Renal cortex interstitium (tissue), 11 donors: ENCODE data around the gene ELOVL5. TPM values are rescaled to one million over a fixed set of nuclear protein-coding genes. Genes with fewer than 3 reads are reported as not detected.

Source experiments
- DNase-seq, 11 donors: peaks; one replicate each; pipeline ENCODE4 v3.0.0-alpha.2; 2013; ENCODE audit warnings: low read depth in 9 of 11, low spot score in 4 of 11; ENCODE audit errors: extremely low read depth in 1 of 11
- polyA plus RNA-seq, 3 donors: library from polyadenylated mRNA; unstranded; fragments of 120-200 nt; gene quantifications; one replicate each; pipeline ENCODE4 v1.2.1, GENCODE V29; 2013; ENCODE audit not compliant: insufficient read length in 3 of 3

ELOVL5 gene
- polyA plus RNA-seq, 3 donors = 76.5 to 90.7 (median 77.9) TPM

GRCh38 chr6:53295176-53295575 is 53.6 kb downstream of the ELOVL5 start:
- DNase-seq = no peak

DNA sequence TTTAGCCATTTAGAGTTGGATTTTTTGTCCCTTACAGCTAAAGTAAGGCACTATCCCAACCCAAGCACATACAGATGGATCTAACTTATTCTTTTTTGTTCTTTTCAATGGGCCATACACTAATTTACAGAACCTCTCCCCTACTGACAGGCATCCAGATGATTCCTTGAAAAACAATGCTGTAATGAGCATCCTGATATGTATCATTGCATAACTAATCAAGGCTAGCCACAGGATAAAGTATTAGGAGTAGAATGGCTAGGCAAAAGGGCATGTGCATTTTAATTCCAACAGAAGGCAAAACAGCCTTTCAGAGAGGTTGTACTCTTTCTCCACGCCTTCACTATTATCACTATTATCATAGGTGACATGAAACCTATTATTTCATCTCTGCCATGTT is 54.1 kb downstream of the ELOVL5 start:
- no peak for DNase-seq

GRCh38 chr6:53294095-53294494 is 54.7 kb downstream of the ELOVL5 start:
- DNase-seq = peak in 2 of 11 donors; percentile 17 to 32

DNA sequence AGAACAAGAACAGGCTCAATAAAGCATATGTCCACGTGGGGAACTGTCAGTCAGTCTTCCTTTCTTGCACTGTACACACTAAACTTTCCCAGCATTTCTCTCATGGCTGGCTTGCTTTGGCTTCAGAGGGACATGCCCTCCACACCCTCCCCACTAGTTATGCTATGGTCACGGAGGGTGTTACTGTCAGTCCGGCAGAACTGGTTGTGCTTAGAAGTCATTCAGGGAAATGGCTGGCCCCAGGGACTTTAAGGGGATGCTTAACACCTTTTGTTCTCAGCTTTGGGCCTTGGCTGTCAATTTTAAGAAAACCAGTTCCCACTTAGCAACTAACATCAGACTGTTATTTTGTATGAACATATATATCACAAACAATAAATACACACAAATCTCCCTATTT is 55.1 kb downstream of the ELOVL5 start:
- no peak for DNase-seq

DNA sequence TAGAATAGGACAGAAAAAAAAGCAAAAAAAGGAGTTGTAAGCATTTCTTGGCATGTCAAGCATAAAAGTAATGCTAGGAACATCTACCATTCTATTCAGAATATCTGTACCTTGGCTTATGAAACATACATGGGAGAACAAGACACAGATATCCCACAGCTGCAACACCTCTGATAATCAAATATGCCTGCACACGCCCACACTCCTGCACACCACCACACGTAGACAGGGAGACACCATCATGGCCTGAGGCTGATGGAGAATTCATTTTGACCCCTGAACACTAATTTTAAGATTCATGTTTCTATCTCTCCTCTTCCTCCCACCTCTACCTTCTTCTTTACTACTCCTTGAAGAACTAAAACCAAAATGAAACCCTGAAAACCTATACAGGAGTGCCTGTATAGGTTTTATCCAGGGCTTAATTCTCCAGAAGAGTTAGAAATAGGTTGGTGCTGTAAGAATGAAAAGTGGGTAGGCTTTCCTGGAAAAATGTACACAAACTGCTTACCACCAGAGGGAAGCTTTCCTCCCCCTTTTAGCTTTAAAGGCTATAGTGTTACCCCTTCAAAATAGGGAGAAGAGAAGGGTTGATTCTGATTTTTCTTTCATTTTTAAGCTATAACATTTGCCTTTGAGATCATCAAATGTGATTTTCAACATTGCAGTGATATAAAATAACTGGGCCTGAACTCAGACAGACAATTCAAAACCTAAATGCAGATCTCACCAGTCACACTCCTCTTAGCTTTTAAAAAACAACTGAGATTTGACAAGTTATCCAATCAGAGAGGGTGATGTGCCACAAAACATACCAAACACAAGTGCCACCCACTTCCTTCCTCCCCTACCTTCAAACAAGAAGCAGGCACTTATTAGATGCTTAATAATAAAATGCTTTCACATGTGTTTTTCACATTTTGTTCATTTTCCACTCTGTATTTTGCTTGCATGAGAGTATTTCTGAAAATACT is 57.9 kb downstream of the ELOVL5 start:
- DNase-seq = no peak

- no peak for DNase-seq
Measured at GRCh38 chr6:53287336-53288225, 61.2 kb downstream of the ELOVL5 start.

DNA sequence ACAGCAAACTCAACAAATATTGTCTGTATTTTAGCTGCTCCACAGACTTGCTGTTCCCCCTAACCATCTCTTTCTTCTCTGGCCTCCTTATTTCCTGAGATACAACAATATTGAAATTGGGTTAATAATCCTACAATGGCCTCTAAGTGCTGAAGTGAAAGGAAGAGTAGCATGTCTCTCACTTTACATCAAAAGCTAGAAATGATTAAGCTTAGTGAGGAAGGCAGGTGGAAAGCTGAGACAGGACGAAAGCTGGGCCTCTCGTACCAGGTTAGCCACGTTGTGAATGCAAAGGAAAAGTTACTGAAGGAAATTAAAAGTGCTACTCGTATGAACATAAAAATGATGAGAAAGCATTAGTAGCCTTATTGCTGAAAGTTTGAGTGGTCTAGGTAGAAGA is 63.8 kb downstream of the ELOVL5 start:
- no peak for DNase-seq

DNA sequence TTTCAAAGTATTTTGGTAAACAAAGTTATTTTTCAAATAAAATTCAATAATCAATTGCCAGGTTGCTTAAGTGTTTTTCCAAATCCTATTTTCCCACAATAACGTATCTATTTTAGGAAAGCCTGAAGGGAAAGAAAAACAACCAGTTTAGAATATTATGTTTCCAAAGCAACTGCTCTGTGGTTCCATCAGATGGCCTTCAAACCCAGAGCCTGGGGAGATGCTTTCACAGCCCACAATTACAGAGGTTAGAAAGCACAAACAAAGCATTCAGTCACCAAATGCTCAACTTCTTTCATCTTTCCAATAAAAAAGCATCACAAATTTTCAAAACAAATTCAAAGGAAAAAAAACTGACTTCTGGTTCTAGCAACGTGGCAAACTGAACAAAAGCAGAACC is 66.0 kb downstream of the ELOVL5 start:
- no peak for DNase-seq

- no peak for DNase-seq
Measured at GRCh38 chr6:53282234-53282633, 66.5 kb downstream of the ELOVL5 start.

GRCh38 chr6:53281518-53282215 is 67.1 kb downstream of the ELOVL5 start:
- DNase-seq = no peak

DNA sequence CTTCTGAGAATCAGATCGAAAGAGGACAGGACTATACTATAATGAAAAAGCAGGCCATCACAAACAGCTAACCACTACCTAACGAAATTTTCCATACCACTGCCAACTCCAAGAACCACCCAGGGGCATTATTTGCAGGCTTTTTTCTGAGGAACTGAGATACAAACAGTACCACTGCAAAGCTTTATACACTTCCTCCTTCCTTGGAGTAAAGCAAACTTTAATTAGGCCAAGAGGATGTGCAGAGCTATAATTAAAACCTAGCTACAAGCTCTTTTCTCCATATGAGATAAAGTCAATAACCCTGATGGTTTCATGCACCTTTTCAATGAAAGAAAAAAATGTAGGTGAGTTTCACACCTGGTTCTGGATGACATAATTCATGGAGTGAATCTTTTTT is 68.5 kb downstream of the ELOVL5 start:
- DNase-seq = no peak

- DNase-seq = no peak
Measured at GRCh38 chr6:53279293-53279692, 69.5 kb downstream of the ELOVL5 start.

GRCh38 chr6:53273370-53273769 is 75.4 kb downstream of the ELOVL5 start:
- no peak for DNase-seq

- no peak for DNase-seq
Measured at GRCh38 chr6:53269827-53270226, 78.9 kb downstream of the ELOVL5 start.

- no peak for DNase-seq
Measured at GRCh38 chr6:53268858-53269608, 79.7 kb downstream of the ELOVL5 start.

- DNase-seq = no peak
Measured at GRCh38 chr6:53266553-53267090, 82.1 kb downstream of the ELOVL5 start.

DNA sequence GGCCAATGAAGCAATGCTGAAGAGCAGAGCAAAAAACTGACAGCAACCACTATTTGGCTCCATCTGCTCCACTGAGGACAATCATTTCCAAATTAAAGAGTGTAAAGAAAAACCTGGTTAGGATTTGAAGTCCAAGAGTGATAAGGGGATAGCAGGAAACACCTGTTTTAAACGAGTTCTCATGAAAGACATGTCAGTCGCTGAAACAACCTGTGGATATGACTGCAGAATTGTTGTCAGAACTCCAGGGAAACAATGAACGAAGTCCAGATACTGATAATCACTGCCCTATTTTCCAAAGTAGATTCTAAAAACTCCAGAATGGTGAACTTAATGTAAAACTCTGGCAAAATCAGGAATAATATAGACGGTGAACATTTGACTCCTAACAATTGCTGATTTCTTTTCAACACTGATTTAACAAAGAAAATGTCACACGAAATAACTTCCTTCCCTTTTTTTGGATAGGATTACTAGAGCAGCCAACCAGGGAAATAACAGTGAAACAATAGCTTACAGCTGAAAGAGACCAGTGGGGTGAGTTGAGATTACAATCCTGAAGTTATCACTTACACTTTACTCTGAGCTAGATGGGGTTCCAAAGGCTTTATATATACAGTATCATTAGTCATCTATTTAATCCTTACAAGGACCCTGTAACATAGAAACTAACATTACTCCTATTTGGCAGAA is 83.7 kb downstream of the ELOVL5 start:
- no peak for DNase-seq

DNA sequence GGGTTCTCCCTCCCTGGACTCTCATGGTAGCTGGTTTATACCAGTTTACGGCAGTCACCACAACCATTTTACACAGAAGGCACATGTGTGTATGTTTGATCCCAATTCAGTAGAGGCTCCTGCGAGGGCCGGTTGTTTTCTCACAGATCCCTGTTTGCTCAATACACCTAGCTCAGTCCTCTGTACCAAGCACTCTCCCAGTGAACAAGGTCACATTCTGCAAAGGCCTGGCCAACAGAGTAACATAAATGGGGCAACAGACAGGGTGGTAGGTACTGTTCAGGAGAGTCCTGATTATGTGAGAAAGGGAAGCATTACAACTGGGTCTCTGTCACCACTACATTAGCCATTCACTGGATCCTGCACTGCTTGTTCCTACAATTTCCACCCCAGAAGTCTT is 84.4 kb downstream of the ELOVL5 start:
- no peak for DNase-seq
